ENCODE data around the gene SNAP47.
"Not testable (repeated sequence)": the region's sequence is repeated elsewhere in the genome, so short reads cannot be mapped to it uniquely, and the experiment has no call there.

The SNAP47 gene, protein sequence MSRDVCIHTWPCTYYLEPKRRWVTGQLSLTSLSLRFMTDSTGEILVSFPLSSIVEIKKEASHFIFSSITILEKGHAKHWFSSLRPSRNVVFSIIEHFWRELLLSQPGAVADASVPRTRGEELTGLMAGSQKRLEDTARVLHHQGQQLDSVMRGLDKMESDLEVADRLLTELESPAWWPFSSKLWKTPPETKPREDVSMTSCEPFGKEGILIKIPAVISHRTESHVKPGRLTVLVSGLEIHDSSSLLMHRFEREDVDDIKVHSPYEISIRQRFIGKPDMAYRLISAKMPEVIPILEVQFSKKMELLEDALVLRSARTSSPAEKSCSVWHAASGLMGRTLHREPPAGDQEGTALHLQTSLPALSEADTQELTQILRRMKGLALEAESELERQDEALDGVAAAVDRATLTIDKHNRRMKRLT

DNA sequence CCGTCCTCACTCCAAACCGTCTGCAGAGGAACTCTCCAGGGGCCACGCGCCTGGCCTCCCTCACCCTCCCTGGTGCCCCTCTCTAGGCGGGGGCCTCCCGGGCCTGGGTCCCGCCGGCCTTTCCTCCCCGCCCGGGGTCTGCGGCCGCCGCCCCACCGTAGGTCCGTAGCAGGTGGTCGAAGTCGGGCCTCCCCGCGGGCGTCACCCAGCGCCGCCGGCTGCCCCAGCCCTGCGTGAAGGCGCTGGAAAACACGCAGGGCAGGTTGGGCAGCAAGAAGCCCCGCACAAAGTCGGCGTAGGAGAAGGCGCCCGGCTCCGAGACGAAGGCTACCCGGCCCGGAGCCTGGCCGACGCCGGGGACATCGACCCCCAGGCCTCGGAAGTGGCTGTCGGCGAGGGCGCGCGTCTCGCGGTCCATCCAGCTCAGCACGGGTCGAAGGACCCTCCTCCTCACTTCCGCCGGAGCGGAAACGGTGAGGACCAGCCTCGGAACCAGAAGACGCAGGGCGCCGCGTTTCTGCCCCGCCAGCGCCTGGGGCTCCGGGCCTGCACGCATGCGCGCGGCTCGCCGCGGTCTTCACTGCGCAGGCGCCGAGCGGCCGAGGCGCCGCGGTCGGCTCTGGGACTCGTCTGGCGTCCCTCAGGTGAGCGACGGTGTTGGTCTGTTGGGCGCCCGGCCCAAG, at the start of gene SNAP47, which contains the start of gene JMJD4:
Gene SNAP47 (plus strand): TSS at position 580 of the 683 bp plus-strand sequence. CDS start 12,302 bp downstream, outside the sequence.
Gene JMJD4 (minus strand): TSS at position 447 of the 683 bp plus-strand sequence. CDS start 29 bp downstream, at position 418.
- peak; percentile 97 for DNase-seq (ENCODE audit: low spot score)

DNA sequence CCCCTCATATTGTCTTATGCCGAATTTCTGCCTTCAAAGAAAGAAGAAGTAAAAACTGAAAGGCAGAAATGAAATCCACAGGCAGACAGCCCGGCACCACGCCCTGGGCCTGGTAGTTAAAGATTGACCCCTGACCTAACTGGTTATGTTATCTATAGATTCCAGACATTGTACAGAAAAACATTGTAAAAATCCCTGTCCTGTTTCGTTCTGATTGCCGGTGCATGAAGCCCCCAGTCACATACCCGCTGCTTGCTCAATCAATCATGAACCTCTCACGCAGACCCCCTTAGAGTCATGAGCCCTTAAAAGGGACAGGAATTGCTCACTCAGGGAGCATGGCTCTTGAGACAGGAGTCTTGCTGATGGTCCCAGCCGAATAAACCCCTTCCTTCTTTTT, 49.4 kb upstream of the SNAP47 start:
- DNase-seq (ENCODE audit: low spot score) = no peak

DNA sequence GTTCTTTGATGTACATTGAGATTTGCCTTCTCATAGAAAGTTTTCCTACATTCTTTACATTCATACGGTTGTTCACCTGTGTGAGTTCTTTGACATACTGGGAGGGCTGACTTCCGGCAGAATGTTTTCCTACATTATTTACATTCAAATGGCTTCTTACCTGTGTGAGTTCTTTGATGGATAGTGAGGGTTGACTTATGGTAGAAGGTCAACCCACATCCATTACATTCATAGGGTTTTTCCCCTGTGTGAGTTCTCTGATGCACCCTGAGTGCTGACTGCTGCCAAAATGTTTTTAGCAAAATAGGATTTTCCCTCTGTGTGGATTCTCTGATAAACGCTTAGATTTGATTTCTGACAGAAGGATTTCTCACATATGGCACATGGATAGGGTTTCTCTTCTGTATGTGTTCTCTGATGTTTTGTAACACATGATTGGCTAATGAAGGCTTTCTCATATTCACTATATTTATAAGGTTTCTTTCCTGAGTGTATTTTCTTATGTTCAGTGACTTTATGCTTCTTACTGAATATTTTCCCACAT, 37.8 kb upstream of the SNAP47 start:
- DNase-seq (ENCODE audit: low spot score) = no peak

DNA sequence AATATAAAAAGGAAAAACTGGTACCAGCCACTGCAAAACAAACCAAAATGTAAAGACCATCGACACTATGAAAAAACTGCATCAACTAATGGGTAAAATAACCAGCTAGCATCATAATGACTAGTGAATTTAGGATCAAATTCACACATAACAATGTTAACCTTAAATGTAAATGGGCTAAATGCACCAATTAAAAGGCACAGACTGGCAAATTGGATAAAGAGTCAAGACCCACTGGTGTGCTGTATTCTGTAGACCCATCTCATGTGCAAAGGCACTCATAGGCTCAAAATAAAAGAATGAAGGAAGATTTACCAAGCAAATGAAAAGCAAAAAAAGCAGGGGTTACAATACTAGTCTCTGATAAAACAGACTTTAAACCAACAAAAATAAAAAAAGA, 33.6 kb upstream of the SNAP47 start:
- DNase-seq (ENCODE audit: low spot score) = not testable (repeated sequence)

DNA sequence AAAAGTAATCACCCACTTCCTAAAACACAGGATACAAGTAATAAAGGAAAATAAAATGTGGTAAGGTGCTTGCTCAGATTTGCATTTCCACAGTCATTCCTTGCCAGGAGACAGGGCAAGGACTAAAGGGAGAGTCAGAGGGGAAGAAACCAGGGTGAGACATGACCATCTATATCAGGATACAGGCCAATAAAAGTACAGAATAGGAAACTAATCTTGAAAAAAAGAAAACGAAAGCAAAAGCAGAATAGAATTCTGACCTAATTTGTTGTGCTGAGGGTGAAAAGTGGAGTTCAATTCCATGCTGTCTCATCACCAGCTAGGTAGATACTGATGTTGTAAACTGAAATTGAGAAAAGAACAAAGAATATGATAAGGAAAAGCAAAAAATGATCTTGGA, 27.4 kb upstream of the SNAP47 start:
- no peak for DNase-seq (ENCODE audit: low spot score)

DNA sequence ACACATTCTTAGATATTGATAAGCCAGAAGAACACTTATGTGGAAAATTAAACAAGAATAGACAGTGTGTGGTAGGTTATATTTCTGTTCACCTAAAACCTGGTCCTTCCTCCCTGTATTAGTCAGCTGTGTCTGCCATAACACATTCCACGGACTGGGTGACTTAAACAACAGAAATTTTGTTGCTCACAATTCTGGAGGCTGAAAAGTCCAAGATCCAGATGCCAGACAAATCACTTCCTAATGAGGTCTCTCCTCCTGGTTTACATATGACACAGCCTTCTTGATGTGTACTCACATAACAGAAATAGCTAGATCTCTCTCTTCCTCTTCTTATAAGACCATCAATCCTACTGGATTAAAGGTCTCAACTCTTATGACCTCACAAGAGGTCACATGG, 25.8 kb upstream of the SNAP47 start:
- DNase-seq (ENCODE audit: low spot score) = no peak

DNA sequence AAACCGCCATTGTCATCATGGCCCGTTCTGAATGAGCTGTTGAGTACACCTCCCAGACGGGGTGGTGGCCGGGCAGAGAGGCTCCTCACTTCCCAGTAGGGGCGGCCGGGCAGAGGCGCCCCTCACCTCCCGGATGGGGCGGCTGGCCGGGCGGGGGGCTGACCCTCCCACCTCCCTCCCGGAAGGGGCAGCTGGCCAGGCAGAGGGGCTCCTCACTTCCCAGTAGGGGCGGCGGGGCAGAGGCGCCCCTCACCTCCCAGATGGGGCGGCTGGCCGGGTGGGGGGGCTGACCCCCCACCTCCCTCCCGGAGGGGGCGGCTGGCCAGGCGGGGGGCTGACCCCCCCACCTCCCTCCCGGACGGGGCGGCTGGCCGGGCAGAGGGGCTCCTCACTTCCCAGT, 24.8 kb upstream of the SNAP47 start:
- not testable (repeated sequence) for DNase-seq (ENCODE audit: low spot score)

DNA sequence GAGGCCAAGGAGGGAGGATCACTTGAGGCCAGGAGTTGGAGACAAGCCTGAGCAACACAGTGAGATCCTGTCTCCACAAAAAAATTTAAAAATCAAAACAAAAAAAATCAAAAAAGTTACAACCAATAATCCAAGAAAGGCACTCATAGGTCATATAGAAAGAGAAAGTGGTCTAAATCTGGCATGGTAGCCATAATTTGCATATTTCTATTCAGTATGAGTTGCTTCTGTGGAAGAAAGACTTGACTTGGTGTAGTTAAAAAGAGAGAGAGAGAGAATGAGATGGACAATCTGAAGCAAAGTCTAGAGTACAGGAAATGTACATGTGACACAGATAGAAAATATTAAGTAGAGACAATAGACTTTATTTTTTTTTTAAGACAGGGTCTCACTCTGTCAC, 22.6 kb upstream of the SNAP47 start:
- no peak for DNase-seq (ENCODE audit: low spot score)

DNA sequence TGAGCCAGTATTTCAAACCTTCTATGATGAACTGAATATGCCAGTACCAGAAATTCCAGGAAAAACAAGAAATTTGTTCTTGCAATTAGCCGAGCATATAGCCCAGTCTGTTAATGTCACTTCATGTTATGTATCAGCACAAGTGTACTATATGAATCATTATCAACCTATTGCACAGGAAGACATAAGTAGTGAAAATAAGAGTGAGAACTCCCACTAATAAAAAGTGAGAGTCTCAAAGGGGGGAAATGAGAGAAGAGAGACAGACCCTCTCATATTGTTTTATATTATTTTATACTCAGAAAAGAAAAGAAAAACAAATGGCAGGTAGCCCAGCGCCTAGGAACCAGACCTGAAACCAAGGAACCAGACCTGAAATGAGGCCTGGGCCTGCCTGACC, 16.3 kb upstream of the SNAP47 start:
- DNase-seq (ENCODE audit: low spot score) = no peak

DNA sequence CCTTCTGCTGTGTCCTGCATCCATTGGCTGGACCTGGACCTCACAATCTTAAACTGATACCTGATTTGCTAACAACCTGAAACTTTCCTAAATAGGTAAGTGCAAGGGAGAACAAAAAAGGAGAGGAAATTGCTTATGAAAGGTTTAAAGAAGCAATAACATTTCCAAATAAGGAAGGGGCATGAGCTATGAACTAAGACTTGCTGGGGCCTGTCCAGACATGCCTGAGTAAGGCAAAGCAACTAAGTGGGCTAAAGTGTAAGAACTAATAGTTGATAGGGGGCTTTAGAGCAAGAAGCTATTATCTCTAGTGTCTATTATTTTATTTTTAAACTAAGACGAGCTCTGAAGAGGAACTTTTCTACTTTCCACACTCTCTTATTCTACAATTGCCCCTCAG, 11.8 kb upstream of the SNAP47 start:
- no peak for DNase-seq (ENCODE audit: low spot score)

DNA sequence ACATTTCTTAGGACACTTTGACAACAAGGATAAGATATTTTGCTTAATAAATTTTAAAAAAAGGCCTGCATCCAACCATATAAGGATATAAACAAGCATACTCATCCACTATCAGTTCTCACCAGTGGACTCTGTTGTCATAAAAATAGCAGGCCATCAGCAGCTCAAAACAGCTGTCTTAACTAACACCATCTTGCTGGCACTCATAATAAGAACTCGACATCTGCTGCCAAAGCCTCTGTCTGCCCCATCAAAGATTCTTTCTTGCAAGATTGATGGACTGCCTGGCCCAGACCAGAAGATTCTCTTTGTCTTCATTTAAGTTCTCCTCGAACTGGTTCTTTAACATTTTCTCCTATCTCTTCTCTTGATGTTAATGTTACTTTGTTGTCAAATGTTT, 10.2 kb upstream of the SNAP47 start:
- DNase-seq (ENCODE audit: low spot score) = no peak

DNA sequence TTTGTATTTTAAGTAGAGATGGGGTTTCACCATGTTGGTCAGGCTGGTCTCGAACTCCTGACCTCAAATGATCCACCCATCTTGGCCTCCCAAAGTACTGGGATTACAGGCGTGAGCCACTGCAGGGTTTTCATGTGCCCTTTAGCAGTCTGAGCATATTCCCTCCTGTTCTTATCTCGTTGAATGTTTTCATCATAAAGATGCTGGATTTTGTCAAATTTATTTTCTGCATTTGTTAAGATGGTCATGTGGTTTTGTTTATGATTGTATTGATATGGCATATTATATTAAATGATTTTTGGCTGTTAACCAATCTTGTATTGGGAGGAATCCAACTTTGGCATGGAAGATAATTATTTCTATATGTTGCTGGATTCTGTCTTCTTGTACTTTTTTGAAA, 8.9 kb upstream of the SNAP47 start:
- DNase-seq (ENCODE audit: low spot score) = no peak

DNA sequence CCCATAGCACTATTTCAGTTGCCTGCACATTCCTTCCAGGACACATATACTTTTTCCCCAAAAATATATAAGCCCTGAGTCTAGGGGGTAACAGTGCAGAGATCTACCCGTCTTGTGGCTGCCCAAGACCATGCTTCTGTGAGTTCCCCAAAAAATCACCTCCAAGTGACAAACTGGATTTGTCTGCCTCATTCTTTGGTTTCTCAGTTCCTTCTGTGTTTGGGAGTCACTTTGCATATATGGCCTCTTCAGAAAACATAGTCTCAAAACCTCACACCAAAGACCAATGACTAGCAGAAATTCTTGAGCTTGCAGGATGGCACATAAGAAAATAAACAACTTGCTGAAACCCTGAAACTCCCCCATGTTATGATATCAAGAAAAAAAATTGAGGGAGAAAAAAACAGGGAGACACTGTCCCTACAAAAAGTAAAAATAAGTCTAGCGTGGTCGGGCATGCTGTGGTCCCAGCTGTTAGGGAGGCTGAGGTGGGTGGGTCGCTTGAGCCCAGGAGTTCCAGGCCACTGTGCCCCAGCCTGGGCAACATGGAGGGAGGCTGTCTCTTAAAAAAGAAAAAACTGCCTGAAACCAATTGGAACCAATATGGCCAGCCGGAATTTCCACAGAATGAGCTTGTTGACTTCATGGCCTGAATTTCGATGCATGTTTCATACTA, 8.2 kb upstream of the SNAP47 start:
- no peak for DNase-seq (ENCODE audit: low spot score)

DNA sequence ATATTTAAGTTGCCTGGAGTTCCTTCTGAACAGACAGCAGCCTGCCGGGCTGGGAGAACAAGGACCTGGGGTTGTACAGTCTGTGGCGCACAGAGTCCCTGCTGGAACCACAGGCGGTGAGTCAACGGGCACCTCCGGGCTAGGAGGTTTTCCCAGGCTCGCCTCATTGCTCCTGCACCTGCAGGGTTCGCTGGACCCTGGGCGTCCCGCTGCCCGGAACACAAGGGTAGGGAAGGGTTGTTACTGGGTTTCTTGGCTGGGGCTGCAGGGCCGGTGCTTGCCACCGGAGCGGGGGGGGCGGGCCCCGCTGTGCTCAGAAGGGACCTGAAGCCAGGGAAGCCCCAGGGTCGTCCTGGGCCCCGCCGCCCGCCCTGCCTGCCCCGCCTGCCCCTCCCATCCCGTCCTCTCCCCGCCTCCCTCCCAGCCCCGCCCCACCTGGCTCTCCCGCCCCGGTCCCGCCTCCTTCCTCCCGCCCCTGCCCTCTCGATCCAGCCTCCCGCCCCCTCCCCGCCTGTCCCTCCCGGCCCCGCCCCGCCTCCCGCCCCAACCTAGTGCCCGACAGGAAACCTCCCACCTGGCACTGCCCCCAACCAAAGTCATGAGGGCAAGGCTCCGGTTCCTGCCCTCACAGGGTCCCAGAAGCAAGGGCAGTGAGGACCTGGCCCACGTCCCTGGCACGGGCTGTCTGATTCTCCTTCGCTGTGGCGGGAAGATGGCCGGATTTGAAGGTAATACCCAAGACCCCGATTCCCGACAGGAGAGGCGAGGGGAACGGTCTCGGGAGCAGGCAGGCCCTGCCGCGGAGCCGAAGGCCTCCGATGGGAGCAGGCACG, 7.0 kb upstream of the SNAP47 start:
- peak; percentile 61 for DNase-seq (ENCODE audit: low spot score)

DNA sequence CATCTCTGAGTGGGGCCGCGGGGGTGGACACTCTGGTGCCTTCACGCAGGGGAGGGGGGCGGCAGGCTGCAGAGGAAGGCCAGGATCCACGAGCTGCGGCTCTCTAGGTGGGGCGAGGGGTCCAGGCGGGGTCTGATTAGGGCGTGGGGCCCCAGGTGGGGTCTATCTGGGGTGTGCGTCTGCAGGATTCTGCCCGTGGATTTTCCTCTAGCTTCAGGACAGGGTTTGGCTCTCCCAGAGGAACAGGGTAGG, 6.4 kb upstream of the SNAP47 start:
- no peak for DNase-seq (ENCODE audit: low spot score)

DNA sequence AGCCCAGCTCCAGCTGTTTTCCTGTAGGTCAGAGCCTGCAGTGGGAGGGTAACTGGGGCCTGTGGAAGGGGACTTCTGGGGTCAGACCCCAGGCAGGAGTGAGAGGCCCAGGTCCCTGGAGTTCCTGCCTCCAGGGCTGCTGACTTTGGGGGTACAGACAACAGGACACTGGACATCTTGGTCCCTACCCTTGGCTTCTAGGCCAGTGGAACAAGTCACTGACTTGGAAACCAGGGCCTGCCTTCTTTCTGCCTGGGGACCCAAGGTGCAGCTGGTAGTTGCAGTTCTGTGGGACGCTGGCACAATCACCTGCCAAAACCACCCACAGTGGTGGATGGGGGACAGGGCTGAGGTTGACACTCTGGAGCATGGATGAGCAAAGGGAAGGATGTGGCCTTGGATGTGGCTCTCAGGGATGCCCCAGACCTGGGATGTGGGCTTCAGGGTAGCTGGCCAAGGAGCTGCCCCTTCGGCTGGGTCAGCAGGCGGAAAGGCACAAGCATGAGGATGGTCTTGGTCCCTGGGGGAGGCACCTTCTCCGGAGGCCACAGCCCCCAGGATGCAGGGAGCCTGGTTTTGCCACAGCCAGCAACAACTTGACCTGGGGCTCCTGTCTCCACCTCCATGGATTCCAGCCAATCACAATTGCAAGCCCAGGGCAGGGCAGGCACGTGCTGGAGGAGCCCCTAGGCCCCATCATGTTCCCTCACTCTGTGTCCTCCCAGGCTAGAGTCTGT, 5.9 kb upstream of the SNAP47 start:
- DNase-seq (ENCODE audit: low spot score) = no peak

DNA sequence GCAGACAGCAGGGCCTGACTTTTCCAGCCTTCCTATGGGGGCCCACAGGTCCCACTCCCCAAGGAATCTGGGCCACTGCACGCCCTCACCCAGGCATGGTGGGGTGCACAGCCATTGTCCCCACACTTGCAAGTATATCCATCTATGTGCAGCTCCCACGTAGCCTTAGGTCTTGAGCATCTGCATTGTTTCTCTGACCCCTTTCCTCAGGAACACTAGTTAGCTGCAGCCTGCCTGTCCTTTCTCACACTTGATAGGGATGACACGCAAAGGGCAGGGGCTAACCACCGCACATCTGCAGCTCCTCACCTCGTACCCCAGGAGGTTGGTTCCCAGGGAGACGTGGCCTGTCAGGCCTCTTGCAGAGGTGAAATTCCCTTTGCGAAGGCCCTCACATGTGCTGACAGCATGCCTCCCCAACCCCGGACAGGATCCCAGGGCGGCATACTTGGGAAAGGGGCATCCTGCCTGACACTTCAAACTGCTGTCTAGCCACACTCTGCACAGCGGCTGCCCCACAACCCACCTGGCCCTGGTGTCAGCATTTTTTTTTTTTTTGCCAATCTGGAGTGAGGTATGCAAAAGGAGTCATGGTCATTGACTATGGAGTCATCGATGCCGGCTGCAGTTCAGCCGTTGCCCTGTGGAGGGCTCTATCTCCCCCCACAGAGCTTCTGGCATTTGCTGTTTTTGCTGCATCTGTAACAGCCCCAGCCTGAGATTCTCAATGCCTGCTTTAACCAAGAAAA, 5.2 kb upstream of the SNAP47 start:
- DNase-seq (ENCODE audit: low spot score) = peak; percentile 85

DNA sequence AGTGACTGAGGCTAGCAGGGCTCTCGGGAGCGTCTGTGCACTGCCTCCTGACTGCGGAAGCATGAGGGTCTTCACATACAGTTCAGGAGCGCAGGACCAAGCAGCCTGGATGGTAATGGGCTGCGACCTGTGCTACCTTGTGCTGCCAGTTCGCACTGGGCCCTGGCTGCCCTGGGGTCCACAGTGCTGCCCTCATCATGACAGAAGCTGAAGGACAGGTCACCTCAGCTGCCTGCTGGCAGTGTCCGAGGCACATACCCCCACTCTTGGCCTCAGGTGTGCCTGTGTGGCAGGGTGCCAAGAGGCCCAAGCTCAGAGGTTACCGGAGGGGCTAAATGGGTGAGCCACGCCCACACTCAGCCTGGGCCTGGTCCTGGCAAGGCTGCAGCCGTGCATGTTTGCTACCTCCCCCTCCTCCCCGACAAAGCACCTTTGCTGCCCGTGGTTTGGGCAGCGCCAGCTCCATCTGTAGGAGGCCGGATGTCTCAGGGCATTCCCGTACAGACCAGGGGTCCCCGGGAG, 4.5 kb upstream of the SNAP47 start:
- no peak for DNase-seq (ENCODE audit: low spot score)

DNA sequence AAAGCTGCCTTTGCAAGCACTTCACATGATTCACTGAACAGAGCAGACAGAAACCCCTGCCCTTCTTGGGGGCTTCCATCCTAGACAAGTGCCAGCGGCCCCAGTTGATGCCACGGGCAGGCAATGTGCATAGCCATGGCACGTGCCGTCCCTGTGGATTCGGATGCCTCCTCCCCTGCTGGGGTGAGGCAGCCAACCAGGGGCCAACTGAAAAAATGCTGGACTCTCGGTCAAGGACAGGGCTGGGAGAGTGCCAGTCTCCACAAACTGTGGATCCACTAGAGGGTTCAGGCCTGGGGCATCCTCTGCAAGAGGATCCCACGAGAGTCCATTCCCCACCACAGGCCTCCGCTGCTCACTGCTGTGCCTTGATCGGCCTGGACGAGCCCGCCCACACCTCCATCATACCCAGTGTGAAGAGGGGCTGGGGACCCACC, 4.0 kb upstream of the SNAP47 start:
- DNase-seq (ENCODE audit: low spot score) = no peak
